Measurements from ENCODE around the gene CTDSP2. TPM values are rescaled to one million over a fixed set of nuclear protein-coding genes. Genes with fewer than 3 reads are reported as not detected.

Gene CTDSP2
- total RNA-seq, 4 donors from 2014 or later: 87.5 to 196 (median 128) TPM

DNA sequence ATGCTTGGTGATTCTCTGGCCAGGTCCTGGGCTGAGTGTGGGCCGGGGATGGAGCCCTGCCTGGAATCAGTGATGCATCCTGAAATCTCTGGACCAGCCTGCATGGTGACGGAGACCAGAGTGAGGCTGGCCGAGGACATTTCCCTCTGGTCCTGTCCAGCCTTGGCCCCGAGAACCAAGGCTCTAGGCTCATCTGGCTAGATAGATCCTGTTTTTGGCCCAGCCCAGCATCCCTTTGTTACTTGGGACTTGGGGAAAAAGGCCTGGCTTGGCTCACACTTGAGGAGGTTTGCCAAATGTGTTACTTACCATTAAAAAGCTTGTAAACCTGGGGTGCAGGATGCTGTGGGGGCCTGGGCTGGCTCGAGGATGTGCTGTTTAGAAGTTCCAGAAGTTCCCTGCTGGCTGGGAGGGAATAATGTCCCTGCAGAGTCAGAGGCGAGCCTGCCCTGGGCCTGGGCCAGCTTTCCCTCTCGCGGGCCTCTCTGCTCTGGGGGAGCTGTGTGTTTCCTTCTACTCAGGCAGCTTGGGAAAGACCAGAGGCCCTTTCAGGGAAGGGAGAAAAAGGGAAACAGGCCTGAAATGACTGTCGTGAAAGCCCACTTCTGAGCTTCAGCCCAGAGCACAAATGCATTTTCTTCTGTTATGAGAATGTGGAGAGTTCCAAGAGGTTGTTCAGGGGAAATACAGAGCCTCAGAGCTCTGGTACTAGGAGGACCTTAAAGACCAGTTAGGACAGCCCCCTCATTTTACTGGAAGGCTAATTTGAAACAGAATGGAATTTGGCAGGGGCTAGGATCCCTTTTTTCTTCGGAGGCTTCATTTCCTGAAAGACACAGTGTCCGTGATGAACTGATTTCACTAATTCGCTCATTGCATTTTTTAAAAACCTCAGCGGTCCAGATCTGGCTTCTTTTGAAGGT, 47.2 kb upstream of the CTDSP2 start:
- no peaks in the 10 kb centered on the region for H3K9me3 ChIP-seq
- no peaks in the 10 kb centered on the region for H3K27me3 ChIP-seq
- peak overlapping the region; percentile 77 to 94 (median 88) for H3K27ac ChIP-seq
- peak; percentile 32 to 88 (median 79) for DNase-seq
- H3K36me3 ChIP-seq: no peaks in the 10 kb centered on the region
- peak in 1 of 2 donors; percentile 17 for TF ChIP-seq POLR2A (IDR thresholded peaks at IDR 0.05)
- TF ChIP-seq, protein P1, sequence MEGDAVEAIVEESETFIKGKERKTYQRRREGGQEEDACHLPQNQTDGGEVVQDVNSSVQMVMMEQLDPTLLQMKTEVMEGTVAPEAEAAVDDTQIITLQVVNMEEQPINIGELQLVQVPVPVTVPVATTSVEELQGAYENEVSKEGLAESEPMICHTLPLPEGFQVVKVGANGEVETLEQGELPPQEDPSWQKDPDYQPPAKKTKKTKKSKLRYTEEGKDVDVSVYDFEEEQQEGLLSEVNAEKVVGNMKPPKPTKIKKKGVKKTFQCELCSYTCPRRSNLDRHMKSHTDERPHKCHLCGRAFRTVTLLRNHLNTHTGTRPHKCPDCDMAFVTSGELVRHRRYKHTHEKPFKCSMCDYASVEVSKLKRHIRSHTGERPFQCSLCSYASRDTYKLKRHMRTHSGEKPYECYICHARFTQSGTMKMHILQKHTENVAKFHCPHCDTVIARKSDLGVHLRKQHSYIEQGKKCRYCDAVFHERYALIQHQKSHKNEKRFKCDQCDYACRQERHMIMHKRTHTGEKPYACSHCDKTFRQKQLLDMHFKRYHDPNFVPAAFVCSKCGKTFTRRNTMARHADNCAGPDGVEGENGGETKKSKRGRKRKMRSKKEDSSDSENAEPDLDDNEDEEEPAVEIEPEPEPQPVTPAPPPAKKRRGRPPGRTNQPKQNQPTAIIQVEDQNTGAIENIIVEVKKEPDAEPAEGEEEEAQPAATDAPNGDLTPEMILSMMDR (IDR thresholded peaks at IDR 0.05): peak in 3 of 6 experiments; percentile 8 to 34 (median 24)
- H3K4me1 ChIP-seq: peaks cover 10 to 88% (median 27%) of the 10 kb centered on the region in 4 donors
- no peak overlapping the region for H3K4me3 ChIP-seq

DNA sequence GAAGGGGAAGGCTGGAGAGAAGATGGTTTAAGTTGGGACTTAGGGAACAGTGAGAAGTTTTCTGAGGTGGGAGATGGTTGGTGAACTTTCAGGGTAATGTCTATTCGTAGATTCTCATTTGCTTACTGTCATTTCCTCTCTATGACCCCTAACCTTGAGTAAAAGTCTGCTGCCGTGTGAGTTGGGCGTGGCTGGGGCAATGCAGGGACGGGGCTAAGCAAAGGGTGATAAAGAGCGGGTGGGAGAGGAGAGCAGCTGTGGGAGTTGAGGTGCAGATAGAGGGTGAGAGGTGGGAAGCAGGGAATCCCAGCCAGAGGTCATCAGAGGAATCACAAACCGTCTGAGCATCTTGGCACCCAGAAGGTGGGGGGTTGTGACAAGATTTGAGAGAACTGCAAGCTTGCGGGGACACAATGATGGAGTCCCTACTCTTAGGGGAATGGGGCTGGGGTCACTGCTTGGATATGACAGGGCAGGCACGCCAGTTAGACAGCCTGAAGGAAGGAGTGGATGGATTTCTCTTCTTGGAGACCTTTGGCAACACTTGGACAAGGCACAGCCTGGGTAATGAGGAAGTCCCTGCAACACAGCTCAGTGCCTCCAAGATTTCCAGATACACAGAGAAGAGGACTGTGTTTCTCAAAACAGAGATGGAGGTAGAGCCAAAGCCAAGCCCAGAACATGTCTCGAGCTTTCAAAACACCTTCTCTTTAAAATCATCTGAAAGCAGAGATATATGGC, 45.9 kb upstream of the CTDSP2 start:
- DNase-seq: no peak
- Histone ChIP-seq H3K27me3 (no peaks in the 10 kb centered on the region), H3K4me1 (peaks cover 10 to 86% (median 27%) of the 10 kb centered on the region in 4 donors), H3K27ac (peak overlapping the region; percentile 77 to 94 (median 88)), H3K36me3 (no peaks in the 10 kb centered on the region), H3K9me3 (no peaks in the 10 kb centered on the region), H3K4me3 (no peak overlapping the region)
- TF ChIP-seq, protein P1 (IDR thresholded peaks at IDR 0.05): no peak
- TF ChIP-seq POLR2A (IDR thresholded peaks at IDR 0.05): no peak

DNA sequence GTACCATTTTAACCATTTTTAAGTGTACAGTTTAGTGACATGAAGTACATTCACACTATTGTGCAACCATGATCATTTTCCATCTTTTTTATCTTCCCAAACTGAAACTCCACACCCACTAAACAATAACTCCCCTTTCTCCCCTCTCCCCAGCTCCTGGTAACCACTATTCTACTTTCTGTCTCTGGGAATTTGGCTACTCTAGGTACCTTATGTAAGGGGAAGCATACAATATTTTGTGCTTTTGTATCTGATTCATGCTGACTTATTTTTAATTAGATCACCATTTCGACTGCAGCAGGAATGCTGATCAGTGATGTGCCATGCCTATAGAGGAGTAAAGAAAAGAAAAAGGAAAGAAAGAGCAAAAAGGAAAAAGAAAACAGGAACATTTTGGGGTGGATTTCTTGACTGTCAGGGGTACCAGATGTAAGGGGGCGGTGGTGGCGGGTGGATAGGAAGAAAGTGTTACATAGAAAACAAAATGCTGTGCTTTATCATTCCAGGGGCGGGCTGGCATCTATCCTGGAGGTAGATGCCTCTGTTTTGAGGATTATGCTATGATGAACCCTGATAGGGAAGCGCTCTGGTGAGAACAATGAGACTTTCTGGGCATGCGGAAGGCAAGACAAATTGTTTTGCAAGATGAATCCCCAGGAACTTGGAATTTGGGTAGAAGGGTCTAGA, 45.2 kb upstream of the CTDSP2 start:
- H3K36me3 ChIP-seq: no peaks in the 10 kb centered on the region
- peaks cover 7 to 82% (median 22%) of the 10 kb centered on the region in 4 donors for H3K4me1 ChIP-seq
- no peak for DNase-seq
- no peaks in the 10 kb centered on the region for H3K27me3 ChIP-seq
- H3K4me3 ChIP-seq: no peak overlapping the region
- H3K9me3 ChIP-seq: no peaks in the 10 kb centered on the region
- peak overlapping the region; percentile 77 to 94 (median 88) for H3K27ac ChIP-seq
- TF ChIP-seq, protein P1 (IDR thresholded peaks at IDR 0.05): no peak

DNA sequence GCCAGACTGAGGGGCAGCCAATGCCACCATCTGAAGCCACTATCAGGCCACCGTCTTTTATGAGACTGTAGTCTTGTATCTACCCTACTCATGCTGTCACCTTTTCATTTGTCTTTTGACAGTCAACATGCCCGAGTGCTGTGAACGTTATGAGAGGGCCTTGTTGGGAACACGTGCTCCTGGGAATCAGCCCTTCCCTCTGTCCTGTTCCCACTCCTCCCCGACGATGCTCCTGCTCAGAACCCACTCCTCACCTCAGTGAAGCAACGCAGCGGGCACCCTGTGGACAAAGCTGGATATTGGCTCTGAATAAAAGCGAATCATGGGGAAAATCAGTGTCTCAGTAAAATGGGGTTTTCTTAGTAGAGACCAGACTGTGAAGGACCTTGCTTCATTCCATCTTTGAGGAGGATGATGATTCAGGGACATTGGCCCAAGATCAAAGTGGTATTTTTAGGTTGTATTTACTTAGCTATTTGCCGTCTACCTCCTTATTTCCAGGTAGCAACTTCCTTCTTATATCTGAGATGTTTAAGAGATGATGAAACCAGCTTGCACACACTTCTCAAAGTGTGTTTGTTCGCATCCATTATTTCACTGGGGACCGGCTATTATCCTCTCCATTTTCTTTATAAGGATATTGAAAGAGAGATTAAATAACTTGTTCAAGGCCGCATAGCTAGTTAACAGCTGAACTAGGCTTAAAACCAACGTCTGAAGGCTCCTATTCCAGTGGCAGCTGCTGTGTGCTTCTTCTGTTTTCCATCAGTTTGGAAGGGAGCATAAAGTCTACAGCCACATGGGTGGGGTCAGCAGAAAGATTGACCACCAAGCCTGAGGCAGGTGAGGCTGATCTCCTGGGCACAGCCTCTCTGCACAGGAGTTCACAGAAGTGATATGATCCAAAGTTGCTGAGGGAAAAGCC, 43.9 kb upstream of the CTDSP2 start:
- no peak overlapping the region for H3K4me3 ChIP-seq
- TF ChIP-seq, protein P1 (IDR thresholded peaks at IDR 0.05): no peak
- TF ChIP-seq POLR2A (IDR thresholded peaks at IDR 0.05): no peak
- no peak for DNase-seq
- no peaks in the 10 kb centered on the region for H3K36me3 ChIP-seq
- peak overlapping the region; percentile 49 to 87 (median 74) for H3K27ac ChIP-seq
- no peaks in the 10 kb centered on the region for H3K9me3 ChIP-seq
- H3K27me3 ChIP-seq: no peaks in the 10 kb centered on the region
- peaks cover 0 to 72% (median 19%) of the 10 kb centered on the region in 4 donors for H3K4me1 ChIP-seq
